Heart right ventricle (tissue), 16 donors: ENCODE results near the gene UBQLNL. TPM values are rescaled to one million over a fixed set of nuclear protein-coding genes. Genes with fewer than 3 reads are reported as not detected.
A peak's percentile ranks its signal among the peaks of the same experiment; 100 is the strongest.

Experiments
- ATAC-seq, 8 donors: fragments of 200-7000 bp; cut with Tn5 transposase; one replicate each; pipeline ENCODE4 v1.9.1; 2020; ENCODE audit warnings: mild to moderate bottlenecking in 8 of 8, moderate library complexity in 8 of 8, moderate number of reproducible peaks in 1 of 8
- DNase-seq, 2 donors: peaks; one replicate each; pipeline ENCODE4 v3.0.0-alpha.2; 2020
- H3K27ac ChIP-seq, 10 donors: fragments of 200-600 bp; sonication (generic) in 2 of 10; one replicate each; pipeline versions ENCODE4 v1.5.0 to v1.8.0; 2020 to 2022; ENCODE audit warnings: mild to moderate bottlenecking in 3 of 10
- H3K27me3 ChIP-seq, 7 donors: fragments of 200-600 bp; one replicate each; pipeline ENCODE4 v1.8.0; 2021 to 2022; ENCODE audit warnings: mild to moderate bottlenecking in 2 of 7
- H3K36me3 ChIP-seq, 9 donors: fragments of 200-600 bp; sonication (generic) in 1 of 9; one replicate each; pipeline versions ENCODE4 v1.5.0 to v1.8.0; 2020 to 2022; ENCODE audit warnings: mild to moderate bottlenecking in 2 of 9
- H3K4me1 ChIP-seq, 9 donors: fragments of 200-600 bp; sonication (generic) in 1 of 9; one replicate each; pipeline versions ENCODE4 v1.5.0 to v1.8.0; 2020 to 2022; ENCODE audit warnings: mild to moderate bottlenecking in 4 of 9
- H3K4me3 ChIP-seq, 10 donors: fragments of 200-600 bp; sonication (generic) in 2 of 10; one replicate each; pipeline versions ENCODE4 v1.5.0 to v1.8.0; 2020 to 2022; ENCODE audit warnings: mild to moderate bottlenecking in 7 of 10, moderate library complexity in 2 of 10
- H3K9me3 ChIP-seq, 11 donors: fragments of 200-600 bp in 10 of 11; sonication (generic) in 2 of 11; one replicate each; pipeline versions ENCODE4 v1.5.0 to v1.8.0; 2013 to 2022; ENCODE audit warnings: mild to moderate bottlenecking in 2 of 11, control low read depth in 1 of 11, moderate library complexity in 1 of 11
- WGBS, 2 donors: extraction: QIAGEN DNeasy Blood & Tissue Kit; methylation state at CpG; one replicate each; pipeline ENCODE4 v1.1.7; 2013; ENCODE audit warnings: inconsistent platforms in 1 of 2; 5-methylcytosine and 5-hydroxymethylcytosine counted together
- intact Hi-C, 10 donors: fragments of 100-400 bp; cut with DNase I; formaldehyde crosslinking; loops; one replicate each; pipeline versions ENCODE4 v1.11.1 to v1.14.2; 2022
- polyA plus RNA-seq, 2 donors: library from polyadenylated mRNA; stranded (reverse); fragments of 200-250 nt; gene quantifications; one replicate each; pipeline ENCODE4 v1.2.3, GENCODE V29; 2013
- total RNA-seq, 10 donors: library from RNA; stranded (reverse); fragmentation: NEBNext Ultra II Directional in 3 of 10; extraction: Animal tissue kit (Norgen Biotek cat#: 25700) in 3 of 10; gene quantifications; one replicate each; pipeline versions ENCODE4 v1.2.1 to v1.2.4, GENCODE V29; 2021 to 2023
- TF ChIP-seq, protein P1 (sequence below), 9 donors: fragments of 200-600 bp; sonication (generic) in 2 of 9; IDR thresholded peaks; one replicate each; pipeline versions ENCODE4 v1.5.0 to v1.8.0; 2021 to 2022; ENCODE audit warnings: antibody characterized with exemption in 9 of 9, mild to moderate bottlenecking in 5 of 9, moderate library complexity in 1 of 9
- donor health status: Arrhythmogenic right ventricular cardiomyopathy.
- donor health status: ischemic (EF 13 %, LVEDD 7.1; RV severe dilation, severe dysfunction).
- donor health status: healthy with polysubstance abuse.
- donor health status: DM: no; HTN: yes; CAD: no.
- donor health status: DM: no; HTN: no; CAD: no.
- donor health status: ischemic (EF 25% LVEDD 6.9; RV normal size, moderate dysfunction).
- donor health status: ischemic (EF 25% LVEDD 5.7; RV mildly dilated, moderate dysfunction).
- donor health status: healthy.
- donor health status: DM: yes; HTN: yes; CAD: no.
- donor health status: Ischemic cardiomyopathy.
- donor health status: ischemic (EF 35%, LVEDD 5.7; RV mildly dilated, moderate dysfunction).
- donor health status: nonischemic (EF 11% LVEDD 7.7; RV severe dilation, severe dysfunction).
- donor health status: DM: yes; HTN: yes; CAD: no.
- donor health status: PGD.
- donor health status: ischemic (EF 29% LVEDD 5.4; RV normal size, mild dysfunction).
- donor health status: nonischemic (EF 23%, LVEDD 6.1; RV moderate dilation, normal function).

The UBQLNL gene
- total and polyA plus RNA-seq, 12 donors = 0.10 to 0.80 (median 0.13) TPM; not detected in 5

GRCh38 chr11:5531053-5531831 is 14.7 kb upstream of the UBQLNL start:
- Histone ChIP-seq H3K4me1 (peaks cover 0 to 17% (median 0%) of the 10 kb centered on the region in 9 donors), H3K9me3 (peaks cover 0 to under 1% (median 0%) of the 10 kb centered on the region in 11 donors), H3K4me3 (no peak overlapping the region), H3K36me3 (no peaks in the 10 kb centered on the region), H3K27ac (no peak overlapping the region), H3K27me3 (no peaks in the 10 kb centered on the region)
- 66 to 69% methylated on average over 2 of the region's 2 CpGs for WGBS, 2 donors
- intact Hi-C loops = no loop called here
- TF ChIP-seq, protein P1, sequence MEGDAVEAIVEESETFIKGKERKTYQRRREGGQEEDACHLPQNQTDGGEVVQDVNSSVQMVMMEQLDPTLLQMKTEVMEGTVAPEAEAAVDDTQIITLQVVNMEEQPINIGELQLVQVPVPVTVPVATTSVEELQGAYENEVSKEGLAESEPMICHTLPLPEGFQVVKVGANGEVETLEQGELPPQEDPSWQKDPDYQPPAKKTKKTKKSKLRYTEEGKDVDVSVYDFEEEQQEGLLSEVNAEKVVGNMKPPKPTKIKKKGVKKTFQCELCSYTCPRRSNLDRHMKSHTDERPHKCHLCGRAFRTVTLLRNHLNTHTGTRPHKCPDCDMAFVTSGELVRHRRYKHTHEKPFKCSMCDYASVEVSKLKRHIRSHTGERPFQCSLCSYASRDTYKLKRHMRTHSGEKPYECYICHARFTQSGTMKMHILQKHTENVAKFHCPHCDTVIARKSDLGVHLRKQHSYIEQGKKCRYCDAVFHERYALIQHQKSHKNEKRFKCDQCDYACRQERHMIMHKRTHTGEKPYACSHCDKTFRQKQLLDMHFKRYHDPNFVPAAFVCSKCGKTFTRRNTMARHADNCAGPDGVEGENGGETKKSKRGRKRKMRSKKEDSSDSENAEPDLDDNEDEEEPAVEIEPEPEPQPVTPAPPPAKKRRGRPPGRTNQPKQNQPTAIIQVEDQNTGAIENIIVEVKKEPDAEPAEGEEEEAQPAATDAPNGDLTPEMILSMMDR (IDR thresholded peaks at IDR 0.05) = no peak
- ATAC-seq (no peak), DNase-seq (no peak)

DNA sequence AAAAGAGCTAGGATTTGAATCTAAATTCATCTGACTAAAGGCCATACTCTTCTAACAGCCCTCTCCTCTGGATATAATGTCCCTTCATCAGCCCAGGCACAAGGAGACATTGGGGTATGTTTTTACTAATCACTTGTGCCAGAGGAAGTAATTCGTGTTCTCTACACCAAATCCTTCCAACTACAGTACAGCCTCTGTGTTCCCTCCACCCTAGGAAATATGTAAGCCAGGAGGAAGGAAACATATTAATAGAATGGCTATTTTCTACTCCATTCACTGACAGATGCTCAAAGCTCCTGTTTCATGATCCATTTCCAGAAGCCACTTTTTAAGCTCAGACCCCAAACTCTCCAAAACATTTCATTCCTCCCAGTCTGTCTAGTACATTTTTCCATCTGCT is 12.0 kb upstream of the UBQLNL start:
- no peaks in the 10 kb centered on the region for H3K36me3 ChIP-seq
- 24 to 43% methylated on average over 1 of the region's 1 CpG for WGBS, 2 donors
- TF ChIP-seq, protein P1 (IDR thresholded peaks at IDR 0.05) = no peak
- H3K27ac ChIP-seq = peak overlapping the region in 3 of 10 donors; percentile 37 to 70 (median 56)
- no peak for DNase-seq
- no peaks in the 10 kb centered on the region for H3K9me3 ChIP-seq
- peak in 4 of 8 donors; percentile 59 to 84 (median 71) for ATAC-seq
- H3K4me3 ChIP-seq = no peak overlapping the region
- peaks cover 0 to 4% (median 0%) of the 10 kb centered on the region in 7 donors for H3K27me3 ChIP-seq
- H3K4me1 ChIP-seq = peaks cover 0 to 17% (median 0%) of the 10 kb centered on the region in 9 donors
- intact Hi-C loops = no loop called here

DNA sequence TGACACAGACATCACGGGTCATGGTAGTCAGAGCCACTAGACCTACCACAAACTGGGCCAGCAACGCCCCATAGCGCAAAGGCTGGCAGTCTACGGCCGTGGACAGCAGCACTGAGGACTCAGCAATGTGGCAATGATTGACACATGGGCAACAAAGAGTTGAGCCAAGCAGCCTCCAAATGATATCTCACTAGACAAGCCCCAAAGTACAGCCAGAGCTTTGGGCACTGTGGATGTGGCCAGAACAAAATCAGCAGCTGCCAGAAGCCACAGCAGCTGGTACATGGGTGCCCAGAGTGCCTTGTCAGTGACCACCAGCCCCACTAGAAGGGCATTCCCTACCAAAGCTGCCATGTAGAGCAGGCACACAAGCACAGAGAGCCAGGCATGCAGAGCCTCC is 11.2 kb upstream of the UBQLNL start:
- ATAC-seq = no peak

DNA sequence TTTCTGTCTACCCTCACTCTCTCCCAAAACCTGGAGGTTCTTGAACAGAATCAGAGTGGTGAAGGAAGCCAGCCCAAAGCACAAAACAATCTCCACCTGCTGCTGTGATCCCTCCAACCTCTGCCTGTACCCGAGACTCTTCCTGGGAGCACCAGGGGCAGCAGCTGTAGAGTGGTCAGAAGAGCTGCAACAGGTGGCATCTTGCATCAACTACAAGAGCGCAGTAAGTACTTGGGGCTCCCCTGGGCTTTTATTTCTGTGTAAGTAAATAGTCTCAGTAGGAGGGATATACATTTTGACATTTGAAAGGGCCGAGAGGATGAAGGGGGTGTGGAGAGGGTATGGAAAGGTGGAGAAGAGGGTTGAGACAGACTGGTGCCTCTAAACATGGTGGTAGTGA is 8.3 kb upstream of the UBQLNL start:
- H3K27me3 ChIP-seq = peaks cover 0 to 4% (median 0%) of the 10 kb centered on the region in 7 donors
- no peaks in the 10 kb centered on the region for H3K9me3 ChIP-seq
- peaks cover 0 to 17% (median 0%) of the 10 kb centered on the region in 9 donors for H3K4me1 ChIP-seq
- intact Hi-C loops = no loop called here
- TF ChIP-seq, protein P1 (IDR thresholded peaks at IDR 0.05) = no peak
- no peak overlapping the region for H3K27ac ChIP-seq
- H3K4me3 ChIP-seq = no peak overlapping the region
- DNase-seq (no peak), ATAC-seq (no peak)
- H3K36me3 ChIP-seq = no peaks in the 10 kb centered on the region
- 69 to 74% methylated on average over 3 of the region's 3 CpGs for WGBS, 2 donors

More for the DNA sequence above, 11.2 kb upstream of the UBQLNL start:
- TF ChIP-seq, protein P1 (IDR thresholded peaks at IDR 0.05) = no peak
- intact Hi-C loops = no loop called here
- no peaks in the 10 kb centered on the region for H3K36me3 ChIP-seq
- WGBS, 2 donors = 92 to 96% methylated on average over 5 of the region's 5 CpGs
- H3K27ac ChIP-seq = peak overlapping the region in 1 of 10 donors; percentile 24
- H3K27me3 ChIP-seq = peaks cover 0 to 4% (median 0%) of the 10 kb centered on the region in 7 donors
- no peak overlapping the region for H3K4me3 ChIP-seq
- H3K9me3 ChIP-seq = no peaks in the 10 kb centered on the region
- no peak for DNase-seq
- peaks cover 0 to 17% (median 0%) of the 10 kb centered on the region in 9 donors for H3K4me1 ChIP-seq
